HG03460 (cell line): ENCODE data around the gene MT4.
A peak's percentile ranks its signal among the peaks of the same experiment; 100 is the strongest.
"Not testable (repeated sequence)": the region's sequence is repeated elsewhere in the genome, so short reads cannot be mapped to it uniquely, and the experiment has no call there.

ENCODE experiments used
- ATAC-seq: cut with Tn5 transposase; IDR thresholded peaks from one replicate; pipeline ENCODE4 v1.9.1; 2021; ENCODE audit not compliant: unreplicated experiment

Gene MT4

DNA sequence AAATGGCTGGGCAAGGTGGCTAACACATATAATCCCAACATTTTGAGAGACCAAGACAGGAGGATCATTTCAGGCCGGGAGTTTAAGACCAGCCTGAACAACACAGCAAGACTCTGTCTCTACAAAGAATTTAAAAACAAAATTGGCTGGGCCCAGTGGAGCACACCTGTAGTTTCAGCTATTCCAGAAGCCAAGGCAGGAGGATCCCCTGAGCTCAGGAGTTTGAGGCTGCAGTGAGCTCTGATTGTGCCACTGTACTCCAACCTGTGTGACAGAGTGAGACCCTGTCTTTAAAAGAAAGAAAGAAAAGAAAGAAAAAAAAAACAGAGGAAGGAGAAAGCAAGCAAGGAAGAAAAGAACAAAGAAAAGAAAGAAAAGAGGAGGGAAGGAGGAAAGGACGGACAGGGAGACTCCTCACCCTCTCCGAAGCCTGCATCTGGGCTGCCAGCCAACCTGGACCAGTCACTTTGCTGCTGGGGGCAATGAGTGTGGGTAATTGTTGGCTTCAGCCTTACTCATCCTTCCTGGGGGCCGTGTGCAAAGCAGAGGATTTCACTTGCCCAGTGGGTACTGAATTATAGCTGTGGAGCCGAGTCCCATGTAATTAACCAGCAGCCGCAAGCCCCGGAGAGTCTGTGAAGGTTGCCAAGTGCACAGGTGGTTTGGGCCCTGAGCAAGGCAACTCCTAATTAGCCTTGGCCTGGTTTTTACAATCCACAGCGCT lies 6.7 kb upstream of the MT4 start:
- no peak for ATAC-seq

DNA sequence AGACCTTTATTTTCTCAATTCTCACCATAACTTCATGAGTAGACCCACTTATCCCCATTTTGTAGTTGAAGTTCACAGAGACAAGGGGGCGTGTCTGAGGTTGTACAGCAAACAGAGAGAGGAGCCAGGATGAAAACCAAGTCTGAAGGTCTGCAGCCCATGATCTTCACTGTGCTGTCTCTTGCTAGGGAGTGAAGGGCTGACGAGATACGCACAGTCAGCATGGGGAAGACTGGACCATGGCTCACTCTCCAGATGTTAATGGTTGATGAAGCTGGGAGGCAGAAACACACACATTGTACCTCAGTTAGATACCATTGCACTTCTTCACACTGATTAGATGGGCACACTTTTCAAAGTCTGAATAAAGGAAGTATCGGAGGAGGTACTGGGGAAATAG lies 5.8 kb upstream of the MT4 start:
- no peak for ATAC-seq

DNA sequence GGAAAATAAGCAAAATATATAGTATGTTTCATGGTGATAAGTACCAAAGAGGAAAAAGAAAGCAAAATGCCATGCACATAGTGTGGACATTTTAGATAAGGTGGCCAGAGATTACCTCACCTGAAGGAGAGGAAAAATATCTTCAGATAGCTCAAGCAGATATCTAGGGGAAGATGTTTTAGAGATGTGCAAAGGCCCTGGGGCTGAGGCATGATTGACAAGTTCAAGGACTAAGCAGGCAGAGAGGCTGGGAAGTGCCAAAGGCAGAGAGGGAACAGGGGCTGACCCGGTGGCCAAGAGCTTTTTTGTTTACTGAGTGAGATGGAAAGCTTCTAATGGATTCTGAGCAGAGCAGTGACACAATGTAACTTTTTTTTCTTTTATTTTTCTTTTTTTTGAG lies 4.4 kb upstream of the MT4 start:
- no peak for ATAC-seq

DNA sequence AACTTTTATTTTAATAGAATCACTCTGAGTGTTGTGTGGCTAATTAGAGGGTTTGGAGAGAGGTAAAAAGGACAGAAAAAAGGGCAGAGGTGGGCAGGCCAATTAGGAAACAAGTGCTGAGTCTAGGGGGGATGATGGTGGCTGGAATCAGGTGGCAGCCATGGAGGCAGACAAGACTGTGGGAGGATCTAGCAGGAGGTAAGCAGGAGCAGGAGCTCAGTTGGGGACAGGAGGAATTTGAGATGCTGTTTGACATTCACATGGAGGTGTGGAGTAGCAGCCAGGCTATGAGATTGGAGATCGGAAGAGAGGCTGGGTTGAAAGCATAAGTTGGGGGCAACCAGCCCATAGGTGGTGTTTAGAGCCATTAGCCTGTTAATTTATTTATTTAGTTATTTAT lies 3.7 kb upstream of the MT4 start:
- ATAC-seq, result no peak

DNA sequence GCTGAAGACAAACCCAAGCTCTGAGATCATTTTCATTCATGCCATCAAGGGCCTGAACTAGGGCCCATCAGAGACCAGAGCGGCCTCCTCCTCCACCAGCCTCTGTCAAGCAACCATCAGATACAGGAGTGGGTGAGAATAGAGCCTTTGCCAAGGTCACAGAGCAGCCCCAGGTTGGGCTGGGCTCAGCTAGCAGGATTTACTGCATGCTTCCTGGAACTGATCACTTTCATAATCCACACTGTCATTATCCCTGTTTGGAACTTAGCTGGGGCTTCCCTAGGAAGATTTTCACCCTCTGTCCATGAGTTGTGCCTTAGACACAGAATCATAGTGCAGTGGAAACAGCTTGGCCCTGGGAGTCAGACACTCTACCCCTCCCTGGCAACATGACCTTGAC lies 5.1 kb downstream of the MT4 start:
- ATAC-seq, result no peak

DNA sequence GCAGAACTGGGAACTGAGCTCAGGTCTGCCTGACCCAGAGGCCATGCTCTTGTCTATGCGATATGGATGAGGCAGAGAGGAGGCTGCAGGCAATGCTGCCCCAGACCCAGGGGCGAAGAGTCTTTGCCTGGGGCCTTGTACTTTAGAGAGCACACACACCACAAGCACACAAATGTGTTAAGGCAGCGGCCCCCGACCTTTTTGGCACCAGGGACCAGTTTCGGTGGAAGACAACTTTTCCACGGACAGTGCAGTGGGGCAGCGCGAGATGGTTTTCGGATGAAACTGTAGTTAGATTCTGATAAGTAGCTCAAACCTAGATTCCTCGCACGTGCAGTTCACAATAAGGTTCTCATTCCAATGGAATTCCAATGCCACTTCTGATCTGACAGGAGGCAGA lies 6.7 kb downstream of the MT4 start:
- ATAC-seq, result no peak

DNA sequence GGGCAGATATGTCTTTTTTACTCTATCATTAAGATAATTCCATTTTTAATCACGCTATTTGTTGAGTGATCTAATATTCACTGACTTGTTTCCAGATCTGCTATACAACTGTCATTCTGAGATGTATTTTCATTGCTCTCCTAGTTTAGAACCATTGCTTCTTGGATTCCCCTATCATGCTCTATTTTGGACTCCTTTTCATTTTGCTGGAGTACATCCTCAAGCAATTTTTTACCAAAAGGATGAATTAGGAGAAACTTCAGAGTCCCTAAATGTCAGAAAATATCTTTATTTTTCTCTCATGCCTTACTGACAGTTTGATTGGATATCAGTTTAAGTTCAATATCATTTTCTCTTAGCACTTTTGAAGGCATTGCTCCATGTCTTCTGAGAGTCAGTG lies 9.8 kb downstream of the MT4 start:
- no peak for ATAC-seq

DNA sequence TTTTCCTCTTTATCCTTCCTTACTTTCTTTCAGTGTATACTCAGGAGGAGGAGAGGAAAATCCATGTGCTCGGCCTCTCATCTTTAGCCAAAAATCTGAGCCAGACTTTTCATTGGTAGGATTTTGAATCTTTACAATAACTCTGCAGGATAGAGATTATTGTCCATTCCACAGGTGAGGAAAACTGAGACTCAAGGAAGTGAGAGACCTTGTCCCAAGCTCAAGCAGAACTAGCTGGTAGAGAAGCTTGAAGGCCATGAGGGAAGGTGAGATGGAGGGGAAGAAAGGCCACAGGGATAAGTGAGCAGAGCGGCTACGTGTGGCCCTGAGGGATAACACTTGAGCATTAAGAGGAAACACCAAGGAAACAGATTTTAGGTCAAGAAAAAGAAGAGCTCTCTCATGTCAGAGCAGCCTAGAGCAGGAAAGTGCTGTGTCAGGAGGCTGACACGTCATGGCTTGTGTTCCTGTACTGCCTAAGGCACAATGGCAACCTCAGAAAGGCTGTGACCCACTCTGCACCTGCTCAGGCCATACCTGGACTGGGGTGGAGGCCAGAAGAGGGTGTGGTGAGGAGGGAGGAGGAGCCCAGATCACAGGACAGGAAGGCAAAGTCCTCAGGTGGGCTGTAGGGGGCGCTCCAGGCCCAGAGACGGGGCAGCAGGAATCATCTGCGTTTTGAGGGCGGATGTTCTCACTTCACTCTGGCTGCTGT lies 11.9 kb downstream of the MT4 start:
- peak; percentile 96 for ATAC-seq

DNA sequence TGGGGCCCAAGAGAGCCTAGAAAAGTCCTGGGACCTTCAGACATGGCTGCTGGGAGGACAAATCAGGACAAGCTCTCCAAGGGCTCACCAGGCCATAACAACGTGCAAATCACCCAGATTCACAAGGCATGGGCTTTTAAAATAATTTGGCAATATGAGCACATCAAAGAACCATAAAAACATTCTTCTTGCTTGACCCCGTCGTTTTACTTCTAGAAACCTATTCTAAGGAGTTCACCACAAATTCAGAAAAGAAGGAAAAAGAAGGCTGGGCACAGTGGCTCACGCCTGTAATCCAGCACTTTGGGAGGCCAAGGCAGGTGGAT lies 12.4 kb downstream of the MT4 start:
- ATAC-seq, result no peak

DNA sequence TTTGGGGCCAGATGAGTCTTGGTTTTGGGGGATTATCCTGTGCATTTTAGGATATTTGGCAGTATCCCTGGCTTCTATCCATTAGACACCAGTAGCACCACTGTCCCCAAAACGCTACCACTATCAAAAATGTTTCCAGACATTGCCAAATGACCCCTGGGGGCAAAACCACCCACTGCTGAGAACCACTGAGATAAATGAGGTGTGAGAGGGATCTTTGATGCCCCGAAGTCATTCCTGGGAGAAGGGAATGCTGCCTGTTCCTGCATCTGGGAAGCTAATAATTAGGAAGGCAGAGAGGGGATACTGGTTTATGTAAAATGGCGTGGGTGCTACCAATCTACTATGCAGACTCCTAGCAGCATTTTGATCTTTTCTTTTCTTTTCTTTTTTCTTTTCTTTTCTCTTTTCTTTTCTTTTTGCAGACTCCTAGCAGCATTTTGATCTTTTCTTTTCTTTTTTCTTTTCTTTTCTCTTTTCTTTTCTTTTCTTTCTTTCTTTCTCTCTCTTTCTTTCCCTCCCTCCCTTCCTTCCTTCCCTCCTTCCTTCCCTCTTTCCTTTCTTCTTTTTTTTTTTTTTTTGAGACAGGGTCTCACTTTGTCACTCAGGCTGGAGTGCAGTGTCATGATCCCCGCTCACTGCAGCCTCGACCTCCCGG lies 15.6 kb downstream of the MT4 start:
- no peak for ATAC-seq

DNA sequence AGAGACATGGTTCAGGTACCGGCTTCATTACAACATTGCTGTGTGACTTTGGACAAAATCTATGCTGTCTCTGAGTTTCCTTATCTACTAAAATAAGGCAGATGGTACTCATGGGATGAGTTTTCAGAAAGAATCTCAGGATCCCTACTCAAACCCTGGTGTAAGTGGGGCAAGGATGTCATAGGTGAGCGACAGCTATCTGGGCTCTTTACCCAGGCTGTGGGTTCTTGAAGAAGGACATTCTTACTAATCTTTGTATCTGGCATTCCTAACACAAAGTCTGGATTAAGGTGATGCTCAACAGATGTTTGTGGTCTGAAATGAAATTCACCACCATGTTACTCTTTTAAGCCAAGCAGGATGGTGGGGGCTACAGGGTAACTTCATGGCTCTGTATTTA lies 18.0 kb downstream of the MT4 start:
- not testable (repeated sequence) for ATAC-seq

DNA sequence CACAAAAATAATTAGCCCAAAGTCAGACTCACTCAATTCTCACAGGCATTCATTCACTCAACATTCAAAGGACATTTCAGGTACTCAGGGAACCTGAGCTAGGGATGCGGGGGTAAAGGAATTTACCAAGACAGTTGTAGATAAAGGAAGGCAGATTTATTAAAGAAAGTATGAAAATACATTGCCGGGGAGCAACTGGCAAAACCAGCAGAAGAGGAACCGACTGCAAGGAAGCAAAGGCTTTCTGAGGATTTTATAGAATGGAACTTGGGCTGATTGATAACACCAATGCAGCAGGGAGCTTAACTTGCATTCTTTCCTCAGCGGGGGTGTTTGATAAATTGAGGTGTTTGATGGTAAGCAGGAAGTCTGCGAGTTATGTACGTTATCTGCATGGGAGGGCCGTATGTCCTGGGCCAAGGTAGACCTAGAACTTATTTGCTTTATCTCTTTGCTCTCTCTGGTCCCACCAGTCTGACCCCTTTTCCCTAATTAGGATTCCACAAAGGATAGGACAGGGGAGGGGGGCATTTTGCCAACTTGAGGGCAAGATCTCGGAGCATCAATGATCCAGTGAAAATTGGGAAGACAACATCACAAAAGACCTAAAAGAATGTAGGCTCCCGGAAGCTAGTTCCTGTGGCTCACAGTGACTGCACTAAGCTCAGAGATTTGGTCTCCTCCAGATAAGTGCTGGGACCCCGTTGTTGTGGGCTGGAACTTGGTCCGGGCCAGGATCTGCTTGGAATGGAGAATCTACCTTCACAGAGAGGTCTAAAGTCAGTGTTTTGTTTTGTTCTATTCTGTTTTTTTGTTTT lies 18.7 kb downstream of the MT4 start:
- no peak for ATAC-seq

DNA sequence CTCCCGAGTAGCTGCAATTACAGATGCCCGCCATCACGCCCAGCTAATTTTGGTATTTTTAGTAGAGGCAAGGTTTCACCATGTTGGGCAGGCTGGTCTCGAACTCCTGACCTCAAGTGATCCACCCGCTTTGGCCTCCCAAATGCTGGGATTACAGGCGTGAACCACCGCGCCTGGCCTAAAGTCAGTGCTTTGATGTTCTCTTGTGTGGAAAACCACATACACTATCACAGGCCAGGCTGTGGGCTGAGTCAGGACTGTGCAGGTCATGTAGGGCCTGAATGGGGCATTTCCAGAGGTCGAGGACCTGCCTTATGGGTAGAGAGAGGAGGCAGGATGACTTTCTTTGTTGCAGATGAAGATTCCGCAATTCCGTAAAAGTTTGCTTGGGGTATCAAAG lies 19.4 kb downstream of the MT4 start:
- no peak for ATAC-seq

DNA sequence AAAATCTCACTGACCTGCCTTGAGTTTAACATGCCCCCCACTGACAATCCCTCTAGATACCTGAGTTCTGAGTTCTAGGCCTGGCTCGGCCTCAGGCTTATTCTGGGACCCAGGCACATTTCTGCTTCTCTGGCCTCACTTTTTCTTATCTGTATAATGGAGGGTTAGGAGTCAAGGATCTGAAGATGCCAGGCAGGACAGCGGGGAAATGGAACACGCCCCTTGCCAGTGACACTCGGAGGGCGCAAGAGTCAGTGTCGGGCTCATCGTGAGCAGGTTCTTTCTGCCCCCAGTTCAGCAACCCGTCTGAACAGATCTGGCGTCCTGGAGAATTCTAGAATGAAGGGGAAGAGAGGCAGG lies 23.9 kb downstream of the MT4 start:
- no peak for ATAC-seq

DNA sequence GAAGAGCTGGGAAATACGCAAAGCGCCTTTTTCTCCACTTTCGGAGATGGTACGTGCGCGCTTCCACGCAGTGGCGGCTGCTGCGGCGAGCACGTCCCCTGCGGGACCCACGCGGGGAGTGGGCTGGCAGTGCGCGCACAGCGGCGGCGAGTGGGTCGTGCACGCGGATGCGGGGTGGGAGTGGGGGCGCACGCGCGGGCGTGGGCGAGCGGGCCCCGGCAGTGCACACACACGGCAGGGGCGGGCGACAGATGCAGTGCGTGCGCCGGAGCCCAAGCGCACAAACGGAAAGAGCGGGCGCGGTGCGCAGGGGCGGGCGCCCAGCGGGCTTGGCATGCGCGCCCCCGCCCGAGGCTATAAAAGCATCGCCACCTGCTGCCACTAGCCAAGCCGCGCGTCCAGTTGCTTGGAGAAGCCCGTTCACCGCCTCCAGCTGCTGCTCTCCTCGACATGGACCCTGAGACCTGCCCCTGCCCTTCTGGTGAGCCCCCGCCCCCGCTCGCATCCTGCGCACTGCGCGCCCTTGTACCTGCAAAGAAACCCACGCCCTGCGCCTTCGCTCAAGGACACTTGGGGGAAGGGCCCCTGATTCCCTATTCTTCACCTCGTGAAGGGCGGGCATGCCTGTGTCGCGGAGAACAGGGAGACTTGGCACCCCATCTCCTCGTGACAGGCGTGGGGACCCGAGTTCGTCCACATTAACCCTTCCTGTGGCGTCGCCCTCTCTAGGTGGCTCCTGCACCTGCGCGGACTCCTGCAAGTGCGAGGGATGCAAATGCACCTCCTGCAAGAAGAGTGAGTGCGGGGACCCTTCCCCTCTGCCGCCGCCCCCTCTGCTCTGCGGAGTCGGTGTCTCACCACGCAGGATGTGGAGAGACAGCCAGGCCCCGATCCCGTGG lies 24.5 kb downstream of the MT4 start, which contains the start of gene MT3:
Gene MT3, plus strand, starts transcription at position 388 of the 899 bp plus-strand sequence. Its CDS starts 63 bp downstream, at position 451.
- ATAC-seq, result no peak

DNA sequence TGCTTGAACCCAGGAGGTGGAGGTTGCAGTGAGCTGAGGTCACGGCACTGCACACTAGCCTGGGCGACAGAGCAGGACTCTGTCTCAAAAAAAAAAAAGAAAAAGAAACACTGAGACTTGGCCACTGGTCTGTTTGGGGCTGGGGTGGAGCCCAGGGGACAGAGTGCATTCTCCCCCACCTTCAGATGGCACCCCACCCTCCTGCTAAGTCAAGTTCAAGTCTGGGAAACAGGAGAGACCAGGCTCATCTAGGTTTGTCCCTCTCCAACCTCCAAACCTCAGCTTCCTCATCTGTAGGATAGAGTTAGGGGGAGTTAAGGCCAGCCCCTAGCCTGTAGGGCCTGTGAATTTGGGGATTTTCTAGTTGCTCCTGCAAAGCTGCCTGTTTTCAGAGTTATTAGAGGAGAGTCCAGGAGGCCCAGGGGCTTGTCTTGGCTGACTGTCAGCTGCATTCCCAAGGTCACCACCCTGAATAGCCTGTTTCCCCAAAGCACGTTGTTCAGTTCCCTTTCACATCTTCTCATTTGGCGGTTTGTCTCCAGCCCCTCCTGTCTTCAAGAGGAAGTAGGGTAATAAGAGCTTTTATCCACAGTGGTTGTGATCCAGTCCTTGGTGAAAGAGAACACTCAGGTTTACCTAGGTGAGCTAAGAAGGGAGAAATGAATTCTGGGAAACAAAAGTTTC lies 26.6 kb downstream of the MT4 start:
- no peak for ATAC-seq

DNA sequence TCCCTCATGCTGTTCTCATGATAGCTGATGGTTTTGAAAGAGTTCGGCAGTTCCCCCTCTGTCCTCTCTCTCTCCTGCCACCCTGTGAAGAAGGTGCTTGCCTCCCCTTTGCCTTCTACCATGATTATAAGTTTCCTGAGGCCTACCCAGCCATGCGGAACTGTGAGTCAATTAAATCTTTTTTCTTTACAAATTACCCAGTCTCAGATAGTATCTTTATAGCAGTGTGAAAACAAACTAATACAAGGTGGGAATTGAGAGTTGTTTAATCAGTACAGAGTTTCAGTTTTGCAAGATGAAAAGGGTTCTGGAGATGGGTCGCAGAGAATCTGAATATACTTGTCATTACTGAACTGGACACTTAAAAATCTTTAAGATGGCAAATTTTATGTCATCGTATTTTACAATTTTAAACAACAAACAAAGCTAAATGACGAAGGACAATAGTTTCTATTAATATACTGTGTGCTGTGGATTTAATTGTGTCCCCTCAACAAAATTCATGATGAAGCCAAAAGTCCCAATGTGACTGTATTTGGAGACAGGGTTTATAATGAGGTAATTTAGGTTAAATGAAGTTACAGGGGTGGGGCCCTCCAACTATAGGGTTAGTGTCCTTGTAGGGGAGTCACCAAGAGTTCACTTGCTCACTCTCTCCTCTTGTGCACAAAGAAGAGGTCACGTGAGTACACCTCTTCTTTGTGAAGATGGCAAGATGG lies 28.9 kb downstream of the MT4 start:
- no peak for ATAC-seq

DNA sequence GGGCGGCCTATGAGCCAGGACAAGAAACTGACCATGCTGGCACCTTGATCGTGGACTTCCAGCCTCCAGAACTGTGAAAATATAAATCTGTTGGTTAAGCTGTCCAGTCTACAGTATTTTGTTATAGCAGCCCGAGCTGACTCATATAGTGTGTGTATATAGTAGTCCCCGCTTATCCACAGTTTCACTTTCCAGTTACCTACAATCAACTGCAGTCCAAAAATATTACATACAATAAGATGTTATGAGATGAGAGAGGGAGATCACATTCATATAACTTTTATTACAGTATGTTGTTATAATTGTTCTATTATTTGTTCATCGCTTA lies 29.4 kb downstream of the MT4 start:
- no peak for ATAC-seq

DNA sequence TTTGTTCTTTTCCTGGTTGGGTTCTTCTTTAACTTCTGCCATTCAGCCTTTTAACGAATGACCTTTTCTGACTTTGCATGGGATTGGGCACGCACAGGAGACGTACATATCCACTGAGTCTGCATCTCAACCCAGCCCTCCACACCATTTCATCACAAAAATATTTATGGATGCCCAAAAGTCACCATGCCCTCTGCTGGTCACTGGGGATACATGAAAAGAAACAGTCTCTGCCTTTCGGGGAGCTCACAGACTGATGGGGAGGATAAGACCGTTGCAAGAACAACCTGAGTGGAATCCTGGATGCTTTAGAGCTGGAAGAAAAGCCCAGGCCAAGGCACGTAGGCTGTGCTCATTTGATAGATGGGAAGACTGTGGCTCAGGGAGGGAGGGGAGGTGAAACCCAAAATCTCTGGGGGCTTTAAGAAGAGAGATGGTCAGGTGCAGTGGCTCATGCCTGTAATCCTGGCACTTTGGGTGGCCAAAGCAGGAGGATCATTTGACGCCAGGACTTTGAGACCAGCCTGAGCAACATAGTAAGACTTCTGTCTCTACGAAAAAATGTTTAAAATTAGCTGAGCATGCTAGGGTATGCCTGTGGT lies 35.6 kb downstream of the MT4 start:
- ATAC-seq, result no peak
